Mesenchymal stem cell (in vitro differentiated cells and primary cell): ENCODE measurements around the gene TASOR2.
A peak's percentile ranks its signal among the peaks of the same experiment; 100 is the strongest.

Experiments used
- DNase-seq: peaks from one replicate; pipeline ENCODE4 v3.0.0-alpha.2; 2013
- H2AFZ ChIP-seq: one replicate; pipeline ENCODE4 v1.6.1; 2013; ENCODE audit warnings: low read depth, mild to moderate bottlenecking, control low read depth, inconsistent platforms, low read length, moderate library complexity
- H2AK5ac ChIP-seq: 2 replicates; pipeline ENCODE4 v1.6.1; 2013; ENCODE audit warnings: low read length, moderate library complexity, mild to moderate bottlenecking, inconsistent platforms; ENCODE audit not compliant: severe bottlenecking
- H2BK120ac ChIP-seq: one replicate; pipeline ENCODE4 v1.6.1; 2013; ENCODE audit warnings: low read depth, mild to moderate bottlenecking, inconsistent platforms, low read length, moderate library complexity
- H2BK12ac ChIP-seq, 2 experiments: one replicate each; pipeline ENCODE4 v1.6.1; 2013; ENCODE audit warnings: inconsistent platforms in 2 of 2, low read length in 2 of 2, mild to moderate bottlenecking in 2 of 2, moderate library complexity in 2 of 2, control low read depth in 1 of 2
- H2BK15ac ChIP-seq: one replicate; pipeline ENCODE4 v1.6.1; 2013; ENCODE audit warnings: mild to moderate bottlenecking, low read depth, inconsistent platforms; ENCODE audit not compliant: poor library complexity, severe bottlenecking
- H2BK5ac ChIP-seq: 2 replicates; pipeline ENCODE4 v1.6.1; 2013; ENCODE audit warnings: low read depth, mild to moderate bottlenecking, low read length, control low read depth, inconsistent platforms; ENCODE audit not compliant: poor library complexity, severe bottlenecking
- H3K14ac ChIP-seq, 2 experiments: one replicate each; pipeline ENCODE4 v1.6.1; 2013; ENCODE audit warnings: inconsistent platforms in 2 of 2, low read length in 2 of 2, control low read depth in 1 of 2, mild to moderate bottlenecking in 1 of 2, moderate library complexity in 1 of 2
- H3K18ac ChIP-seq, 2 experiments: one replicate each; pipeline ENCODE4 v1.6.1; 2013; ENCODE audit warnings: inconsistent platforms in 2 of 2, low read length in 2 of 2, control low read depth in 1 of 2, low read depth in 1 of 2, mild to moderate bottlenecking in 1 of 2
- H3K23ac ChIP-seq, 2 experiments: one replicate each; pipeline ENCODE4 v1.6.1; 2013; ENCODE audit warnings: inconsistent platforms in 2 of 2, low read length in 2 of 2, mild to moderate bottlenecking in 2 of 2, moderate library complexity in 2 of 2, control low read depth in 1 of 2
- H3K27ac ChIP-seq: 2 replicates; pipeline ENCODE4 v1.5.1; 2013; ENCODE audit warnings: mild to moderate bottlenecking, moderate library complexity, low read length, control low read depth, inconsistent platforms; ENCODE audit not compliant: poor library complexity, severe bottlenecking
- H3K27me3 ChIP-seq, 2 experiments: 2 replicates each; pipeline versions ENCODE4 v1.6.1 to v1.7.0; 2013; ENCODE audit warnings: low read length in 2 of 2, mild to moderate bottlenecking in 2 of 2, moderate library complexity in 2 of 2, control low read depth in 1 of 2, inconsistent platforms in 1 of 2; ENCODE audit not compliant: control insufficient read depth in 1 of 2, insufficient read depth in 1 of 2
- H3K36me3 ChIP-seq, 2 experiments: 2 replicates each; pipeline versions ENCODE4 v1.6.1 to v1.7.0; 2013; ENCODE audit warnings: low read length in 2 of 2, control low read depth in 1 of 2, inconsistent platforms in 1 of 2, low read depth in 1 of 2, mild to moderate bottlenecking in 1 of 2; ENCODE audit not compliant: insufficient read depth in 2 of 2, control insufficient read depth in 1 of 2
- H3K4ac ChIP-seq, 2 experiments: one replicate each; pipeline ENCODE4 v1.6.1; 2013; ENCODE audit warnings: inconsistent platforms in 2 of 2, low read length in 2 of 2, mild to moderate bottlenecking in 2 of 2, moderate library complexity in 2 of 2, control low read depth in 1 of 2, low read depth in 1 of 2
- H3K4me1 ChIP-seq: 2 replicates; pipeline ENCODE4 v1.6.1; 2013; ENCODE audit warnings: low read depth, low read length, control low read depth; ENCODE audit not compliant: control insufficient read depth, insufficient read depth
- H3K4me2 ChIP-seq: 2 replicates; pipeline ENCODE4 v1.6.1; 2013; ENCODE audit warnings: low read length, mild to moderate bottlenecking, inconsistent platforms; ENCODE audit not compliant: poor library complexity, severe bottlenecking
- H3K4me3 ChIP-seq, 2 experiments: 2 replicates each; pipeline versions ENCODE4 v1.5.1 to v1.7.0; 2013; ENCODE audit warnings: low read length in 2 of 2, mild to moderate bottlenecking in 2 of 2, control low read depth in 1 of 2, low read depth in 1 of 2; ENCODE audit not compliant: insufficient read depth in 1 of 2
- H3K79me1 ChIP-seq: replicated peaks from 2 replicates; pipeline ENCODE4 v1.6.1; 2013; ENCODE audit warnings: mild to moderate bottlenecking, control low read depth, low read length, inconsistent platforms; ENCODE audit not compliant: poor library complexity, severe bottlenecking
- H3K9ac ChIP-seq: 2 replicates; pipeline ENCODE4 v1.7.0; 2013; ENCODE audit warnings: mild to moderate bottlenecking, low read length, moderate library complexity
- H3K9me3 ChIP-seq: 2 replicates; pipeline ENCODE4 v1.7.0; 2013; ENCODE audit warnings: mild to moderate bottlenecking, low read length; ENCODE audit not compliant: control insufficient read depth
- H4K8ac ChIP-seq: one replicate; pipeline ENCODE4 v1.6.1; 2013; ENCODE audit warnings: inconsistent platforms, mild to moderate bottlenecking, low read length, moderate library complexity
- H4K91ac ChIP-seq: one replicate; pipeline ENCODE4 v1.6.1; 2013; ENCODE audit warnings: mild to moderate bottlenecking, low read length, inconsistent platforms
- WGBS: methylation state at CpG from one replicate; pipeline ENCODE4 v1.1.7; 2013; ENCODE audit warnings: mixed read lengths; 5-methylcytosine and 5-hydroxymethylcytosine counted together

TASOR2 gene

DNA sequence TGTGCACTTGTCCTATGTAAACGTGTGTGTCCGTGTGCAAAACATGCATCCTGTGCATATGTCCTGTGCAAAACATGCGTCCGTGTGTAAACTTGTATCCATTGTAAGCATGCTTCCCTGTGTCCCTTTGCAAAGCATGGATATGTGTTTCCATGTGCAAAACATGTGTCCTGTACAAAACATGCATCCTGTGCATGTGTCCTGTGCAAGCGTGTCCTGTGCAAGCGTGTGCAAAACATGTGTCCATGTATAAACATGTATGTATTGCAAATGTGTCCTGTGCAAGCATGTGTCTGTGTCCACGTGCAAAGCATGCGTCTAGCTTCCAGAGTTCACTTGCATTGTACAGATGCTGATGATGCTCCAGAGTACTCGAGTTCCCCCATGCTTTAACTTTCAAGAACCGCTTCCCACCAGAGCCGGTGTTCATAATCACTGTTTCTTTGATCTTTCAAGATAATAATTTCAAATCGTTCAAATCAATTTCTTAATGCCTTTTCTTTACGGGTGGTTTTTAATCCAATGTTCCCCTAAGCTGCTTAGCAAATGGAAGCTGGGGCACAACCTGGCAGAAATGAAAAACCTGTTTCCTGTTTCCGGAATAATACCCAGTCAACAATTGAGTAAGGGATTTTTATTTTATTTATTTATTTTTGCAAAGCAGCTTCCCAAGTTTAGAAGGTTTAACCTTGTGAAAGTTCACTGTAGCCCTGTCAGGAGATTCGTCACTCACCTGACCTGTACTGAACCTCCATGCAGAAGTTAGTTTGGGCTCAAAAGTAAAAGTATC, 17.6 kb upstream of the TASOR2 start:
- Histone ChIP-seq H3K4ac (no peak overlapping the region), H3K27me3 (peaks cover 0 to 5% of the 10 kb centered on the region in 2 experiments), H3K79me1 (peaks cover 3% of the 10 kb centered on the region), H3K4me2 (peak overlapping the region; percentile 77), H3K4me1 (peaks cover 9% of the 10 kb centered on the region), H3K27ac (no peak overlapping the region), H3K4me3 (peak overlapping the region; percentile 89 to 90), H2BK15ac (no peak overlapping the region), H4K91ac (no peak overlapping the region), H2AK5ac (no peak overlapping the region), H3K9ac (peak overlapping the region; percentile 91), H2AFZ (peak overlapping the region; percentile 78), H3K23ac (no peak overlapping the region), H2BK5ac (no peak overlapping the region), H3K9me3 (peaks cover 3% of the 10 kb centered on the region), H3K18ac (peak overlapping the region in 1 of 2 experiments; percentile 2), H3K14ac (peak overlapping the region in 1 of 2 experiments; percentile 37), H3K36me3 (peaks cover 0 to 4% of the 10 kb centered on the region in 2 experiments), H2BK12ac (no peak overlapping the region), H4K8ac (peak overlapping the region; percentile 3), H2BK120ac (no peak overlapping the region)
- no peak for DNase-seq
- WGBS, result 63% methylated on average over 14 of the region's 15 CpGs

DNA sequence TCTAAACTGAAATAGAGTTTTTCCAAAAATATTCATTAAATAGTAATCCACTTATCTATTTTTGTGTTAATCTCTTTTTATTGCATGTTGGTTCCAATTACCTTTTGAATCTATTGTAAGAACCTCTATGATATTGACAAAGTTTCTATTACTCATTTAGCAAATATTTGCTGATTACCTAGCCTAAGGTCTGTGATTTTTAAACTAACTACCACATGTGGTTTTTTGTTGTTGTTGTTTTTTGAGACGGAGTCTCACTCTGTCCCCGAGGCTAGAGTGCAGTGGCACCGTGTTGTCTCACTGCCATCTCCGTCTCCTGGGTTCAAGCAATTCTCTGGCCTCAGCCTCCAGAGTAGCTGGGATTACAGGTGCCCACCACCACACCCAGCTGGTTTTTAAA, 16.2 kb upstream of the TASOR2 start:
- peaks cover 9% of the 10 kb centered on the region for H3K4me1 ChIP-seq
- H4K8ac ChIP-seq, result no peak overlapping the region
- H3K18ac ChIP-seq, result no peak overlapping the region
- no peak overlapping the region for H3K23ac ChIP-seq
- H3K36me3 ChIP-seq, result peaks cover 0 to 4% of the 10 kb centered on the region in 2 experiments
- no peak overlapping the region for H3K14ac ChIP-seq
- no peak overlapping the region for H2BK12ac ChIP-seq
- no peak overlapping the region for H2AK5ac ChIP-seq
- WGBS, result 87% methylated on average over 4 of the region's 4 CpGs
- H3K79me1 ChIP-seq, result peaks cover 1% of the 10 kb centered on the region
- peaks cover 13% of the 10 kb centered on the region for H3K9me3 ChIP-seq
- H3K4me2 ChIP-seq, result no peak overlapping the region
- H4K91ac ChIP-seq, result no peak overlapping the region
- no peak overlapping the region for H3K9ac ChIP-seq
- H3K27ac ChIP-seq, result no peak overlapping the region
- no peak overlapping the region for H2BK5ac ChIP-seq
- H2BK15ac ChIP-seq, result no peak overlapping the region
- DNase-seq, result no peak
- H3K27me3 ChIP-seq, result peaks cover 0 to 5% of the 10 kb centered on the region in 2 experiments
- H2AFZ ChIP-seq, result no peak overlapping the region
- H2BK120ac ChIP-seq, result no peak overlapping the region
- H3K4me3 ChIP-seq, result no peak overlapping the region
- H3K4ac ChIP-seq, result no peak overlapping the region

DNA sequence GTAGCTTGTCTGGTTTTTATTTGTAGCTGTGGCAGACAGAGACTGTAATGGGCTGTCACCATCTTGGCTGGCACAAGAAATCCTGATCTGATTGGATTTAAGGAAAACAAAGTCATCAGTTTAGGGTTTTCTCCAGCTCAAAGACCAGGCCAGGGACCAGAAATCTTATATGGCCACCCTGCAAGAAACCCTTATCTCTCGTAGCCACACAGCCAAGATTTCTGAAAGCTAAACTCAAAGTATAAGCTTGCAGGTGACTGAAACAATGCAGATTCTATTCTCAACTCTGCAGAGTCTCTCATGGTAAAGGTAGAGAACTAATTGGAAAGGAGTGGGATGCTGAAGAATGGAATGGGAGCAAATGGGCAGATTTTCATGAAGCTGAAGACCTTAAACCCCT, 15.0 kb upstream of the TASOR2 start:
- Histone ChIP-seq H3K4me2 (no peak overlapping the region), H3K4me3 (no peak overlapping the region), H3K23ac (no peak overlapping the region), H3K27me3 (peaks cover 0 to 5% of the 10 kb centered on the region in 2 experiments), H4K8ac (no peak overlapping the region), H3K36me3 (peaks cover 0 to 4% of the 10 kb centered on the region in 2 experiments), H3K4me1 (peaks cover 9% of the 10 kb centered on the region), H2BK120ac (no peak overlapping the region), H3K27ac (no peak overlapping the region), H3K4ac (no peak overlapping the region), H3K14ac (no peak overlapping the region), H2AFZ (no peak overlapping the region), H2AK5ac (no peak overlapping the region), H3K79me1 (no peaks in the 10 kb centered on the region), H3K9ac (no peak overlapping the region), H2BK5ac (no peak overlapping the region), H4K91ac (no peak overlapping the region), H2BK12ac (no peak overlapping the region), H3K9me3 (peaks cover 16% of the 10 kb centered on the region), H3K18ac (no peak overlapping the region), H2BK15ac (no peak overlapping the region)
- WGBS, result 78% methylated on average over 1 of the region's 1 CpG
- DNase-seq, result no peak

DNA sequence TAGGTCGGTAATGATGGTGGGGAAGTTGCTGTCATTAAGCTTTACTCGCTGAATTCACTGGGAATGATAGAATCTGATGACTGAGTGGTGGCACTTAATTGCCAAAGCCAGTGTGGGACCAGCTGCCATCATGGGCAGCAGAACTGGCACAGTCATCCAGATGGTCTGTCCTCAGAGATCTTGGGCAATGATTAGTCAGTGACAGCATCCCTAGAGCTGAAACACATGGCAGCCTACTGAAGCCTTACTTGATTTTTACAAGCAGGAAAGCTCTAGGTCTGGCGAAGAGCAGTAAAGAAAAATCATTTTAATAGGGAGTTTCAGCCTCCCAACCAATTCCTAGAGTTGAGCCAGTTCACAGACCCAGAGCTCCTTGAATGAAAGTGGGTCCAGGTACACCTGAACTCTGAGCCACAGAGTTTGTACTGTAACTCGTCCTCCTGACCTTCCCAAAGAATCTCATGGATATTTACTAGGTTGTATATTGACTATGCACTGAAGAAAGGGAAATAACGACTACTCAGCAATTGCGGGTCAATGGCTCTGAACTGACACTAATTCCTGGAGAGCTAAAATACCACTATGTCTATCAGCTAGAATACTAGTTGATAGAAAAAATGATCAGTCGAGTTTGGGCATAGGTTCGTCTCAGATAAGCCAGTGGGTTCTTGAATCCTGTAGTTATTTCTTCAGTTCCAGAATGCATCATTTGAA, 13.8 kb upstream of the TASOR2 start:
- no peak overlapping the region for H2BK12ac ChIP-seq
- H2BK5ac ChIP-seq, result no peak overlapping the region
- WGBS, result 61% methylated on average over 5 of the region's 8 CpGs
- no peak overlapping the region for H2AK5ac ChIP-seq
- H2BK15ac ChIP-seq, result no peak overlapping the region
- H3K4me2 ChIP-seq, result no peak overlapping the region
- no peak overlapping the region for H3K4ac ChIP-seq
- H2AFZ ChIP-seq, result no peak overlapping the region
- H3K27ac ChIP-seq, result no peak overlapping the region
- H3K9ac ChIP-seq, result no peak overlapping the region
- no peaks in the 10 kb centered on the region for H3K79me1 ChIP-seq
- H2BK120ac ChIP-seq, result no peak overlapping the region
- peaks cover 8% of the 10 kb centered on the region for H3K4me1 ChIP-seq
- H3K36me3 ChIP-seq, result peaks cover 0 to 4% of the 10 kb centered on the region in 2 experiments
- peaks cover 19% of the 10 kb centered on the region for H3K9me3 ChIP-seq
- H3K4me3 ChIP-seq, result no peak overlapping the region
- H3K14ac ChIP-seq, result no peak overlapping the region
- H4K8ac ChIP-seq, result no peak overlapping the region
- no peak for DNase-seq
- no peak overlapping the region for H4K91ac ChIP-seq
- peaks cover 0 to 5% of the 10 kb centered on the region in 2 experiments for H3K27me3 ChIP-seq
- H3K18ac ChIP-seq, result no peak overlapping the region
- no peak overlapping the region for H3K23ac ChIP-seq
